GM12874 (cell line): Measurements from ENCODE around the gene DR1.

Experiments
- CTCF ChIP-seq: IDR thresholded peaks from 2 replicates; pipeline ENCODE4 v1.5.1; 2011; ENCODE audit warnings: low read depth, mild to moderate bottlenecking, control low read depth, low read length, moderate library complexity; ENCODE audit not compliant: insufficient read depth

Gene DR1

DNA sequence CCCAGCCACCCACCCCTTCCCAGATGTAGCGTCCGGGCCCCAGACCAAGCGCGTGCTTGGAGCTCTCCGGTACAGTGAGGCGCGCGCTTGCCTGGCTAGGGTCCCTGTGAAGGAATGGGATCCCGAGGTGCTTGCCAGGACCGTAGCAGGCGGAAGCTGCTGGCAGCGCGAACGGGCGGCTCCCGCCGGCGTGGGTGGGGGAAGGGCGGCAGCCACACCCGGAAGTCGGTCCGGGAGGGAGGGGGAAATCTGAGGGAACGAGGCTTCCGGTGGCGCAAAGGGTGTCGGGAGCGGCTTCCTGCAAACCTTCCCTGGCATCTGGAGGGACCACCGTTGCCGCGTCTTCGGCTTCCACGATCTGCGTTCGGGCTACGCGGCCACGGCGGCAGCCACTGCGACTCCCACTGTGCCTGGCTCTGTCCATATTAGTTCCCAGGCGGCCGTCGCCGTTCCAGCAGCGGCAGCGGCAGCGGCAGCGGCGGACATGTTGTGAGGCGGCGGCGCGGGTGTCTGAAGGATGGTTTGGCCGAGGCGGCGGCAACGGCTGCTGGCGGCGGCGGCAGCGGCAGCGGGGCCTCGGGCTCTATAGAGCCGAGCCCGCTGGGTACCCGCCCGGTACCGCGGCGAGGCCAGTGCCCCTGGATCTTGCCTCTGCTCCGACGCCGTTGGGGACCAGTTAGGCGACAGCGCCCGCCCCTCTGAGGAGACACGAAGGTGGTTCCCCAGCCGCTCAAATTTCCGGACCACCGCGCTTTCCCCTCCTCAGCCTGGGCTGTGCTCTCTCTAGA lies at the start of gene DR1:
Gene DR1 (plus strand): TSS at position 275 of the 788 bp plus-strand sequence. CDS start 739 bp downstream, outside the sequence.
- no peak for TF ChIP-seq CTCF

GRCh38 chr1:93296555-93297154 lies 49.1 kb upstream of the DR1 start:
- no peak for TF ChIP-seq CTCF

- no peak for TF ChIP-seq CTCF
Measured at GRCh38 chr1:93301131-93301530, 44.6 kb upstream of the DR1 start.

GRCh38 chr1:93302078-93302477 lies 43.6 kb upstream of the DR1 start:
- no peak for TF ChIP-seq CTCF

DNA sequence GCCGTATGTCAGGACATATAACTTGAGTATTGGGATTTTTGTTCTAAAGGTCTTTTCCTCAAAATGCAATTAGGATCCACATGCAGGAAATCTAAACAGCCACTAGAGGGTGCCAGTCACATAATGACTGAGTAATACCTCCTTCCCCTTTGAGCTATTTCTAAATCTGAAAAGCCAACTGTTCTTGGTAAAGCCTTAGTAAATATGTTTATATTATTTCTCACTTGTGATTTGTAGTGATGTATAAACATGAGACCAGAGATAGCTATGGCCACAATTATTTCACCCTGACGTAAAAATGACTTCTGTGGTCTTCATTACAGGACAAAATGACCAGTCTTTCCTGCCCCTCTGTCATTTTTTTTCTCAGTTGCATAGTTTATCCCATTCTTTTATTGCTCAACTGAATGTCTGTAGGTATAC lies 41.0 kb upstream of the DR1 start:
- TF ChIP-seq CTCF = peak; percentile 66

- TF ChIP-seq CTCF = no peak
Measured at GRCh38 chr1:93306920-93307319, 38.8 kb upstream of the DR1 start.

GRCh38 chr1:93313026-93313425 lies 32.7 kb upstream of the DR1 start:
- no peak for TF ChIP-seq CTCF
